H9 (cell line): ENCODE measurements around the gene TRAPPC8. TPM values are rescaled to one million over a fixed set of nuclear protein-coding genes. Genes with fewer than 3 reads are reported as not detected.

Experiments used
- DNase-seq: peaks from one replicate; pipeline ENCODE4 v3.0.0-alpha.2; 2017
- H2AFZ ChIP-seq: one replicate; pipeline ENCODE4 v1.6.1; 2013; ENCODE audit warnings: mild to moderate bottlenecking, low read length, control low read depth, moderate library complexity
- H2AK5ac ChIP-seq: 2 replicates; pipeline ENCODE4 v1.6.1; 2013; ENCODE audit warnings: low read length, control low read depth, mixed read lengths; ENCODE audit not compliant: insufficient read length
- H2BK120ac ChIP-seq: one replicate; pipeline ENCODE4 v1.6.1; 2013; ENCODE audit warnings: low read depth, mild to moderate bottlenecking, low read length, control low read depth, inconsistent platforms; ENCODE audit not compliant: poor library complexity, severe bottlenecking
- H2BK12ac ChIP-seq: 2 replicates; pipeline ENCODE4 v1.6.1; 2013; ENCODE audit warnings: low read length, control low read depth, mixed read lengths, low read depth; ENCODE audit not compliant: insufficient read length
- H2BK15ac ChIP-seq: 2 replicates; pipeline ENCODE4 v1.6.1; 2013; ENCODE audit warnings: low read depth, low read length, control low read depth
- H2BK20ac ChIP-seq: one replicate; pipeline ENCODE4 v1.6.1; 2013; ENCODE audit warnings: low read depth, mild to moderate bottlenecking, low read length, control low read depth, inconsistent platforms; ENCODE audit not compliant: poor library complexity, severe bottlenecking
- H2BK5ac ChIP-seq: 2 replicates; pipeline ENCODE4 v1.6.1; 2013; ENCODE audit warnings: low read length, control low read depth, mixed read lengths; ENCODE audit not compliant: insufficient read length
- H3K14ac ChIP-seq: 2 replicates; pipeline ENCODE4 v1.6.1; 2013; ENCODE audit warnings: low read length, control low read depth; ENCODE audit not compliant: insufficient read depth
- H3K18ac ChIP-seq: 2 replicates; pipeline ENCODE4 v1.6.1; 2013; ENCODE audit warnings: low read depth, mild to moderate bottlenecking, mixed read lengths, low read length, control low read depth; ENCODE audit not compliant: insufficient read length
- H3K23ac ChIP-seq: 2 replicates; pipeline ENCODE4 v1.6.1; 2013; ENCODE audit warnings: low read length, control low read depth, mixed read lengths, low read depth; ENCODE audit not compliant: insufficient read length
- H3K23me2 ChIP-seq: 2 replicates; pipeline ENCODE4 v1.6.1; 2013; ENCODE audit warnings: low read depth, mild to moderate bottlenecking, mixed read lengths, low read length, control low read depth; ENCODE audit not compliant: insufficient read length, poor library complexity, severe bottlenecking
- H3K27ac ChIP-seq: 2 replicates; pipeline ENCODE4 v1.5.1; 2013; ENCODE audit warnings: low read length, control low read depth, mixed read lengths, low read depth; ENCODE audit not compliant: insufficient read length
- H3K27me3 ChIP-seq: 2 replicates; pipeline ENCODE4 v1.6.1; 2013; ENCODE audit warnings: low read length, control low read depth, inconsistent platforms; ENCODE audit not compliant: insufficient read depth
- H3K4ac ChIP-seq: 2 replicates; pipeline ENCODE4 v1.6.1; 2013; ENCODE audit warnings: low read depth, mild to moderate bottlenecking, control low read depth, inconsistent platforms, low read length, moderate library complexity
- H3K4me1 ChIP-seq: 2 replicates; pipeline ENCODE4 v1.6.1; 2013; ENCODE audit warnings: low read length, control low read depth, inconsistent platforms; ENCODE audit not compliant: insufficient read depth
- H3K4me2 ChIP-seq: 2 replicates; pipeline ENCODE4 v1.6.1; 2013; ENCODE audit warnings: low read length, control low read depth, mixed read lengths; ENCODE audit not compliant: insufficient read length, insufficient read depth
- H3K56ac ChIP-seq: 2 replicates; pipeline ENCODE4 v1.6.1; 2013; ENCODE audit warnings: low read depth, mild to moderate bottlenecking, mixed read lengths, low read length, control low read depth; ENCODE audit not compliant: insufficient read length
- H3K79me1 ChIP-seq: 2 replicates; pipeline ENCODE4 v1.6.1; 2013; ENCODE audit warnings: low read depth, mild to moderate bottlenecking, moderate library complexity, low read length, control low read depth, inconsistent platforms; ENCODE audit not compliant: insufficient read depth, poor library complexity, severe bottlenecking
- H3K79me2 ChIP-seq: 2 replicates; pipeline ENCODE4 v1.6.1; 2013; ENCODE audit warnings: low read length, control low read depth, inconsistent platforms; ENCODE audit not compliant: insufficient read depth
- H3K9ac ChIP-seq: 2 replicates; pipeline ENCODE4 v1.6.1; 2013; ENCODE audit warnings: low read length, control low read depth, mixed read lengths; ENCODE audit not compliant: insufficient read length; ENCODE audit errors: extremely low read depth
- H3K9me3 ChIP-seq: one replicate; pipeline ENCODE4 v1.6.1; 2013; ENCODE audit warnings: low read depth, low read length, inconsistent platforms; ENCODE audit not compliant: control insufficient read depth
- H3T11ph ChIP-seq: one replicate; pipeline ENCODE4 v1.6.1; 2013; ENCODE audit warnings: mild to moderate bottlenecking, low read length, control low read depth, inconsistent platforms
- H4K20me1 ChIP-seq: one replicate; pipeline ENCODE4 v1.6.1; 2013; ENCODE audit not compliant: control insufficient read depth, insufficient read length, insufficient read depth
- H4K5ac ChIP-seq: 2 replicates; pipeline ENCODE4 v1.6.1; 2013; ENCODE audit warnings: low read depth, mild to moderate bottlenecking, mixed read lengths, low read length, control low read depth; ENCODE audit not compliant: insufficient read length
- H4K8ac ChIP-seq: replicated peaks from 2 replicates; pipeline ENCODE4 v1.6.1; 2013; ENCODE audit warnings: low read length, control low read depth, mixed read lengths, low read depth; ENCODE audit not compliant: insufficient read length
- H4K91ac ChIP-seq: 2 replicates; pipeline ENCODE4 v1.6.1; 2013; ENCODE audit warnings: low read depth, mild to moderate bottlenecking, moderate library complexity, mixed read lengths, low read length, control low read depth; ENCODE audit not compliant: insufficient read length
- H3K27ac Mint-ChIP-seq, 3 experiments: 2 replicates in 2 of 3; 3 replicates in 1 of 3; pipeline ENCODE4 v1.8.0; 2020 to 2021; ENCODE audit warnings: mixed read lengths in 3 of 3, mild to moderate bottlenecking in 1 of 3, moderate library complexity in 1 of 3
- H3K27me3 Mint-ChIP-seq: 2 replicates; pipeline ENCODE4 v1.8.0; 2021; ENCODE audit warnings: low read depth, mild to moderate bottlenecking, moderate library complexity, mixed read lengths
- H3K36me3 Mint-ChIP-seq, 3 experiments: 2 replicates in 2 of 3; 3 replicates in 1 of 3; pipeline ENCODE4 v1.8.0; 2020 to 2021; ENCODE audit warnings: low read depth in 3 of 3, mixed read lengths in 3 of 3; ENCODE audit not compliant: insufficient read depth in 1 of 3
- H3K4me1 Mint-ChIP-seq, 2 experiments: 2 replicates each; pipeline ENCODE4 v1.8.0; 2020; ENCODE audit warnings: mixed read lengths in 2 of 2
- H3K4me3 Mint-ChIP-seq, 2 experiments: 2 replicates in 1 of 2; 3 replicates in 1 of 2; pipeline ENCODE4 v1.8.0; 2020 to 2021; ENCODE audit warnings: mild to moderate bottlenecking in 2 of 2, mixed read lengths in 2 of 2, moderate library complexity in 1 of 2
- H3K9me3 Mint-ChIP-seq, 2 experiments: 2 replicates in 1 of 2; 3 replicates in 1 of 2; pipeline ENCODE4 v1.8.0; 2020; ENCODE audit warnings: mild to moderate bottlenecking in 2 of 2, mixed read lengths in 2 of 2, moderate library complexity in 1 of 2
- CTCF ChIP-seq: fragments of 200-600 bp; sonication (generic); conservative IDR thresholded peaks from 3 replicates; pipeline ENCODE4 v1.8.0; 2021; ENCODE audit warnings: antibody characterized with exemption, mild to moderate bottlenecking
- WGBS: extraction: QIAGEN DNeasy Blood & Tissue Kit; methylation state at CpG from one replicate; pipeline ENCODE4 v1.1.7; 2013; ENCODE audit warnings: missing lambda C conversion rate, low lambda C conversion rate, mixed read lengths; ENCODE audit not compliant: insufficient read length; ENCODE audit errors: extremely low coverage; 5-methylcytosine and 5-hydroxymethylcytosine counted together
- total RNA-seq: library from RNA; stranded (reverse); gene quantifications from 2 replicates; pipeline ENCODE4 v1.2.1, GENCODE V29; 2021

Gene TRAPPC8
- total RNA-seq, 1 experiment from 2014 or later, result 40.4 TPM

DNA sequence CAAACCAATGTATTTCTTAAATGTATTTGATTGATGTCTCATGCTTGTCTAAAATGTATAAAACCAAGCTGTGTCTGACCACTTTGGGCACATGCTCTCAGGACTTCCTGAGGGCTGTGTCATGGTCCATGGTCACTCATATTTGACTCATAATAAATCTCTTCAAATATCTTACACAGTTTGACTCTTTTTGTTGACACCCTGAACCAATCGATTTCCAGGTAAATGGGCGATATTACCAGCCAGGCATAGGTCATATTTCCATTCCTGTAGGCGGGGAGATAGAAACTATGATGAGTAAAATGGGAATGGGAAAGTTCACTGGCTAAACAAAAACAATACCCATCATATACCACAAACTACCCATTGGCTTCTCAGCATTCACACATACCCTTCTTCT lies 9.3 kb upstream of the TRAPPC8 start:
- H3K36me3 Mint-ChIP-seq, result peaks cover 0 to 15% (median 5%) of the 10 kb centered on the region in 3 experiments; a peak in 5 of 7 replicates
- Histone ChIP-seq H3K79me1 (no peaks in the 10 kb centered on the region), H3K14ac (no peak overlapping the region), H3K18ac (no peak overlapping the region), H3K27ac (no peak overlapping the region), H3K4me1 (peaks cover 9% of the 10 kb centered on the region; the same call in 1 of the 2 replicates), H3K27me3 (no peaks in the 10 kb centered on the region), H2BK12ac (no peak overlapping the region), H3K56ac (no peak overlapping the region), H2BK5ac (no peak overlapping the region), H3K23ac (no peak overlapping the region), H3T11ph (no peak overlapping the region), H3K9ac (no peak overlapping the region), H4K8ac (no peak overlapping the region), H3K4ac (no peak overlapping the region), H2BK15ac (no peak overlapping the region), H2BK120ac (no peak overlapping the region), H2AFZ (no peak overlapping the region), H4K5ac (no peak overlapping the region), H3K79me2 (no peaks in the 10 kb centered on the region), H3K9me3 (no peaks in the 10 kb centered on the region), H2AK5ac (no peak overlapping the region), H4K20me1 (no peaks in the 10 kb centered on the region), H3K23me2 (no peaks in the 10 kb centered on the region), H3K4me2 (no peak overlapping the region), H2BK20ac (no peak overlapping the region), H4K91ac (no peak overlapping the region)
- no peak overlapping the region for H3K4me3 Mint-ChIP-seq
- 0 out of 7 replicates have a peak overlapping the region, but pooled peaks of 1 of the 3 experiments have one; percentile 41 for H3K27ac Mint-ChIP-seq
- H3K27me3 Mint-ChIP-seq, result no peaks in the 10 kb centered on the region
- H3K4me1 Mint-ChIP-seq, result peaks cover 41 to 43% of the 10 kb centered on the region in 2 experiments
- H3K9me3 Mint-ChIP-seq, result peaks cover 11 to 13% of the 10 kb centered on the region in 2 experiments
- no peak for TF ChIP-seq CTCF
- DNase-seq, result no peak
- no CpG with 5 or more reads among the region's 3 CpGs for WGBS
